DOHH2 (cell line): ENCODE results near the gene OVOL1.

Experiments
- EZH2phosphoT487 ChIP-seq: fragments of 200-600 bp; sonication (generic); IDR thresholded peaks from 2 replicates; pipeline ENCODE4 v1.6.1; 2017; ENCODE audit warnings: borderline replicate concordance, mild to moderate bottlenecking, antibody characterized with exemption, low read length, moderate library complexity, mixed read lengths
- TF ChIP-seq, protein P1 (sequence below): fragments of 200-600 bp; sonication (generic); IDR thresholded peaks from one replicate; pipeline ENCODE4 v1.5.1; 2014; ENCODE audit warnings: antibody characterized with exemption, mild to moderate bottlenecking, low read depth, low read length; ENCODE audit not compliant: poor library complexity, severe bottlenecking

DNA sequence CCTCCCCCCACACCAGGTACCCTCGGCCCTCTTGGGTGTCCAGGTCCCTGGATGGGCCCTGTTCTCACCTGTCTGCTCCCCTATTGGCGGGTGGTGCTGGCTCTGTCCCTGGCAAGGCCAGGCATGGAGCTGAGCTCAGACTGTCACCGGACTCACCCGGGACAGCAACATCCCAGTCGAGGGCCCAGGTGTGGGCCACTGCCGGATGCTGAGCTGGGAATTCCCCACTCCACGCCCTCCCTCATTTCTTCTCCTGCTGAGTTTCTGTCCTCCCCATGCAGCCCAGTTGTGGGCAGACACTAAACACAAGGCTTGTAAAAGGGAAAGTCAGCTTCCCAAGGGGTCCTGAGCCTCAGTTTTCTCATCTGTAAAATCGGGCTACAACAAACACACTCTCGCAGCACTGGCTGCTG is 4.0 kb upstream of the OVOL1 start:
- TF ChIP-seq, protein P1, sequence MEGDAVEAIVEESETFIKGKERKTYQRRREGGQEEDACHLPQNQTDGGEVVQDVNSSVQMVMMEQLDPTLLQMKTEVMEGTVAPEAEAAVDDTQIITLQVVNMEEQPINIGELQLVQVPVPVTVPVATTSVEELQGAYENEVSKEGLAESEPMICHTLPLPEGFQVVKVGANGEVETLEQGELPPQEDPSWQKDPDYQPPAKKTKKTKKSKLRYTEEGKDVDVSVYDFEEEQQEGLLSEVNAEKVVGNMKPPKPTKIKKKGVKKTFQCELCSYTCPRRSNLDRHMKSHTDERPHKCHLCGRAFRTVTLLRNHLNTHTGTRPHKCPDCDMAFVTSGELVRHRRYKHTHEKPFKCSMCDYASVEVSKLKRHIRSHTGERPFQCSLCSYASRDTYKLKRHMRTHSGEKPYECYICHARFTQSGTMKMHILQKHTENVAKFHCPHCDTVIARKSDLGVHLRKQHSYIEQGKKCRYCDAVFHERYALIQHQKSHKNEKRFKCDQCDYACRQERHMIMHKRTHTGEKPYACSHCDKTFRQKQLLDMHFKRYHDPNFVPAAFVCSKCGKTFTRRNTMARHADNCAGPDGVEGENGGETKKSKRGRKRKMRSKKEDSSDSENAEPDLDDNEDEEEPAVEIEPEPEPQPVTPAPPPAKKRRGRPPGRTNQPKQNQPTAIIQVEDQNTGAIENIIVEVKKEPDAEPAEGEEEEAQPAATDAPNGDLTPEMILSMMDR = no peak
- TF ChIP-seq EZH2phosphoT487 = no peak
